KMS-11 (cell line): ENCODE results near the gene AMZ1.

Source experiments
- H2AFZ ChIP-seq: fragments of 200-600 bp; sonication (generic); 2 replicates; pipeline ENCODE4 v1.6.1; 2016; ENCODE audit warnings: antibody characterized with exemption, mixed run types, low read depth
- H3K27ac ChIP-seq: fragments of 200-600 bp; sonication (generic); 2 replicates; pipeline ENCODE4 v1.6.1; 2016; ENCODE audit warnings: mild to moderate bottlenecking, mixed run types
- H3K27me3 ChIP-seq: fragments of 200-600 bp; sonication (generic); 2 replicates; pipeline ENCODE4 v1.6.1; 2017; ENCODE audit warnings: mild to moderate bottlenecking, low read depth, mixed run types, moderate library complexity; ENCODE audit not compliant: insufficient read depth
- H3K36me3 ChIP-seq: fragments of 200-600 bp; sonication (generic); 2 replicates; pipeline ENCODE4 v1.6.1; 2017; ENCODE audit warnings: mild to moderate bottlenecking, mixed run types; ENCODE audit not compliant: insufficient read depth
- H3K4me1 ChIP-seq: fragments of 200-600 bp; sonication (generic); 2 replicates; pipeline ENCODE4 v1.6.1; 2016; ENCODE audit warnings: mild to moderate bottlenecking, low read depth, mixed run types; ENCODE audit not compliant: poor library complexity, severe bottlenecking
- H3K4me2 ChIP-seq: fragments of 200-600 bp; sonication (generic); 2 replicates; pipeline ENCODE4 v1.7.0; 2016; ENCODE audit warnings: mild to moderate bottlenecking, mixed run types
- H3K4me3 ChIP-seq: fragments of 200-600 bp; sonication (generic); IDR thresholded peaks from 2 replicates; pipeline ENCODE4 v1.6.1; 2017; ENCODE audit warnings: low read depth, low read length, mixed read lengths; ENCODE audit not compliant: insufficient read depth
- H3K79me2 ChIP-seq: fragments of 200-600 bp; sonication (generic); 2 replicates; pipeline ENCODE4 v1.6.1; 2016; ENCODE audit warnings: low read depth, mixed run types; ENCODE audit not compliant: insufficient read depth
- H3K9ac ChIP-seq: fragments of 200-600 bp; sonication (generic); 2 replicates; pipeline ENCODE4 v1.6.1; 2016; ENCODE audit warnings: mild to moderate bottlenecking, mixed run types
- H4K20me1 ChIP-seq: fragments of 200-600 bp; sonication (generic); 2 replicates; pipeline ENCODE4 v1.6.1; 2016; ENCODE audit warnings: mild to moderate bottlenecking, mixed run types; ENCODE audit not compliant: insufficient read depth
- CTCF ChIP-seq: fragments of 200-600 bp; sonication (generic); conservative IDR thresholded peaks from 2 replicates; pipeline ENCODE4 v1.6.1; 2017; ENCODE audit warnings: low read depth, mild to moderate bottlenecking, antibody characterized with exemption, low read length, moderate library complexity, mixed read lengths

AMZ1 gene

GRCh38 chr7:2652736-2653060 lies 35.3 kb upstream of the AMZ1 start:
- no peaks in the 10 kb centered on the region for H4K20me1 ChIP-seq
- H3K27ac ChIP-seq, result no peak overlapping the region
- no peak overlapping the region for H3K4me2 ChIP-seq
- H3K79me2 ChIP-seq, result no peaks in the 10 kb centered on the region
- no peak overlapping the region for H3K9ac ChIP-seq
- H3K4me1 ChIP-seq, result no peaks in the 10 kb centered on the region
- H3K4me3 ChIP-seq, result no peak overlapping the region
- no peak for TF ChIP-seq CTCF
- no peak overlapping the region for H2AFZ ChIP-seq
- peaks cover 5% of the 10 kb centered on the region; the same call in 1 of the 2 replicates for H3K27me3 ChIP-seq
- no peaks in the 10 kb centered on the region for H3K36me3 ChIP-seq

DNA sequence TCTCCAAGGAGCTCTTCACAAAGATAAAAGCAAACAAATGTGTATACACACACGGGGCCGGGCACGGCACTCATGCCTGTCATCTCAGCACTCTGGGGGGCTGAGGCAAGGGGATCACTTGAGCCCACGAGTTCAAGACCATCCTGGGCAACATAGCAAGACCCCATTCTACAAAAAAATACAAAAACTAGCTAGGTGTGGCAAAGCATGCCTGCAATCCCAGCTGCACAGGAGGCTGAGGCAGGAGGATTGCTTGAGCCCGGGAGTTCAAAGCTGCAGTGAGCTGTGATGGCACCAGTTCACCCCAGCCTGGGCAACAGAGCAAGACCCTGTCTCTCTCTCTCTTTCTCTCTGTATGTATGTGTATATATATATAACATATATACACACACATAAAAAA lies 33.9 kb upstream of the AMZ1 start:
- Histone ChIP-seq H3K4me3 (no peak overlapping the region), H3K4me2 (no peak overlapping the region), H3K27me3 (peaks cover 5% of the 10 kb centered on the region; the same call in 1 of the 2 replicates), H3K9ac (no peak overlapping the region), H3K79me2 (no peaks in the 10 kb centered on the region), H3K27ac (no peak overlapping the region), H3K4me1 (no peaks in the 10 kb centered on the region), H4K20me1 (no peaks in the 10 kb centered on the region), H3K36me3 (no peaks in the 10 kb centered on the region), H2AFZ (no peak overlapping the region)
- no peak for TF ChIP-seq CTCF

DNA sequence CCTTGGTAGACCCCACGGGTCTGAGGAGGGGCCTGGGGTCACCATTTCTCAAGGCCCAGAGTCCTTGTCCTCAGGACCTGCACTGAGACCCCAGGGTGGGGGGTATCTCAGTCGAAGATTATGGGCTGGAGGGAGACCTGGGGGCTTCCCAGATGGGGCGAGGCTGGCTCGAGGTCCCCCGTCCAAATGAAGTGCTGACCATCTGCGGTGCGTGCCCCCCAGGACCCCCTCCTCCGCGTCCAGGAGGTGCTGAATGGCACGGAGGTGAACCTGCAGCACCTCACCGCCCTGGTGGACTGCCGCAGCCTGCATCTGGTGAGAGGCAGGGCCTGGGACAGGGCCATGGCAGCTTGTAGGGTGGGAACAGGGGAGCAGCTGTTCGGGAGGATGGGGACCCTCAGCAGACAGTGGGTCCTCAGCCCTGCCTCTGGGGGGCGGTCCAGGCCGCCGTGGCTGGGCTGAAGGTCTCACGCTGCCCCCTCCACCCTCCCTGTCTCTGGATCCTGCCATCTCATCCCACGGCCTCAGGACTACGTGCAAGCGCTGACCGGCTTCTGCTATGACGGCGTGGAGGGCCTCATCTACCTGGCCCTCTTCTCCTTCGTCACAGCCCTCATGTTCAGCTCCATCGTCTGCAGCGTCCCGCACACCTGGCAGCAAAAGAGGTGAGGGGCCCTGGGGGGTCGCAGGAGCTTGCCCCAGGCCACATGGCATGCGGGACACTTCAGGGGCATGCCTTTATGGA lies 32.0 kb upstream of the AMZ1 start:
- no peak overlapping the region for H3K9ac ChIP-seq
- no peaks in the 10 kb centered on the region for H3K36me3 ChIP-seq
- no peak overlapping the region for H3K4me3 ChIP-seq
- H3K27ac ChIP-seq, result no peak overlapping the region
- H2AFZ ChIP-seq, result no peak overlapping the region
- H4K20me1 ChIP-seq, result no peaks in the 10 kb centered on the region
- H3K79me2 ChIP-seq, result no peaks in the 10 kb centered on the region
- H3K27me3 ChIP-seq, result peaks cover 5% of the 10 kb centered on the region; the same call in 1 of the 2 replicates
- no peak overlapping the region for H3K4me2 ChIP-seq
- H3K4me1 ChIP-seq, result no peaks in the 10 kb centered on the region
- no peak for TF ChIP-seq CTCF

DNA sequence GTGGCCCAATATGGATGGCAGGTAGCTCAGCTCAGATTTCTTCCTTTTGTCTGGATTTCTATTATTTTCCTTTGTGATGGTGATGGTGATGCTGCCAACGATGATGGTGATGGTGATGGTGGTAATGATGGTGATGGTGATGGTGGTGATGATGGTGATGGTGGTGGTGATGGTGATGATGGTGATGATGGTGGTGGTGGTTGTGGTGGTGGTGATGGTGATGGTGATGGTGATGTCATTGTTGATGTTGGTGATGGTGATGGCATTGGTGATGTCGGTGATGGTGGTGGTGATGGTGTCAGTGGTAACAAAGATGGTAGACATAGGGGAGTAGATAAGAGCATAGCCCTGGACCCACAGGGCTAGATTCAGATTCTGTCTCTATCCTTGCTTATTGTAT lies 30.8 kb upstream of the AMZ1 start:
- H4K20me1 ChIP-seq, result no peaks in the 10 kb centered on the region
- no peak overlapping the region for H3K27ac ChIP-seq
- H3K79me2 ChIP-seq, result no peaks in the 10 kb centered on the region
- no peaks in the 10 kb centered on the region for H3K4me1 ChIP-seq
- H3K36me3 ChIP-seq, result no peaks in the 10 kb centered on the region
- H2AFZ ChIP-seq, result no peak overlapping the region
- no peak overlapping the region for H3K4me3 ChIP-seq
- no peak overlapping the region for H3K4me2 ChIP-seq
- TF ChIP-seq CTCF, result no peak
- H3K27me3 ChIP-seq, result peaks cover 8% of the 10 kb centered on the region; the same call in 1 of the 2 replicates
- H3K9ac ChIP-seq, result no peak overlapping the region
